HG02870 (cell line): Measurements from ENCODE around the gene MEI4.
"Not testable (repeated sequence)": the region's sequence is repeated elsewhere in the genome, so short reads cannot be mapped to it uniquely, and the experiment has no call there.

Experiments
- ATAC-seq: cut with Tn5 transposase; IDR thresholded peaks from one replicate; pipeline ENCODE4 v1.9.1; 2021; ENCODE audit warnings: mild to moderate bottlenecking, moderate library complexity; ENCODE audit not compliant: unreplicated experiment

MEI4 gene

GRCh38 chr6:77678048-77678447 lies 25.2 kb downstream of the MEI4 start:
- ATAC-seq = no peak

GRCh38 chr6:77683515-77683914 lies 30.7 kb downstream of the MEI4 start:
- ATAC-seq = no peak

- no peak for ATAC-seq
Measured at GRCh38 chr6:77686931-77687330, 34.1 kb downstream of the MEI4 start.

- ATAC-seq = no peak
Measured at GRCh38 chr6:77688649-77689048, 35.8 kb downstream of the MEI4 start.

- not testable (repeated sequence) for ATAC-seq
Measured at GRCh38 chr6:77700095-77700494, 47.3 kb downstream of the MEI4 start.

GRCh38 chr6:77707603-77708002 lies 54.8 kb downstream of the MEI4 start:
- ATAC-seq = no peak

- no peak for ATAC-seq
Measured at GRCh38 chr6:77715588-77715987, 62.7 kb downstream of the MEI4 start.

GRCh38 chr6:77716311-77716710 lies 63.5 kb downstream of the MEI4 start:
- no peak for ATAC-seq

- ATAC-seq = not testable (repeated sequence)
Measured at GRCh38 chr6:77736010-77736409, 83.2 kb downstream of the MEI4 start.

GRCh38 chr6:77740380-77740779 lies 87.5 kb downstream of the MEI4 start:
- no peak for ATAC-seq

- ATAC-seq = not testable (repeated sequence)
Measured at GRCh38 chr6:77752156-77752555, 99.3 kb downstream of the MEI4 start.

GRCh38 chr6:77762386-77762785 lies 109.5 kb downstream of the MEI4 start:
- ATAC-seq = no peak

- ATAC-seq = no peak
Measured at GRCh38 chr6:77763124-77763523, 110.3 kb downstream of the MEI4 start.

GRCh38 chr6:77764364-77764763 lies 111.5 kb downstream of the MEI4 start:
- ATAC-seq = no peak

GRCh38 chr6:77773157-77773822 lies 120.5 kb downstream of the MEI4 start:
- no peak for ATAC-seq

GRCh38 chr6:77774457-77774856 lies 121.6 kb downstream of the MEI4 start:
- ATAC-seq = no peak

- no peak for ATAC-seq
Measured at GRCh38 chr6:77776441-77776840, 123.6 kb downstream of the MEI4 start.

- no peak for ATAC-seq
Measured at GRCh38 chr6:77778527-77778926, 125.7 kb downstream of the MEI4 start.

GRCh38 chr6:77786935-77787629 lies 134.2 kb downstream of the MEI4 start:
- no peak for ATAC-seq

GRCh38 chr6:77796824-77797809 lies 144.3 kb downstream of the MEI4 start:
- ATAC-seq = no peak

GRCh38 chr6:77812304-77812703 lies 159.5 kb downstream of the MEI4 start:
- no peak for ATAC-seq
